ENCODE results near the gene ABCB9. TPM values are rescaled to one million over a fixed set of nuclear protein-coding genes. Genes with fewer than 3 reads are reported as not detected.

ABCB9 gene
- total RNA-seq, 4 donors from 2014 or later: 2.0 to 8.6 (median 6.1) TPM

DNA sequence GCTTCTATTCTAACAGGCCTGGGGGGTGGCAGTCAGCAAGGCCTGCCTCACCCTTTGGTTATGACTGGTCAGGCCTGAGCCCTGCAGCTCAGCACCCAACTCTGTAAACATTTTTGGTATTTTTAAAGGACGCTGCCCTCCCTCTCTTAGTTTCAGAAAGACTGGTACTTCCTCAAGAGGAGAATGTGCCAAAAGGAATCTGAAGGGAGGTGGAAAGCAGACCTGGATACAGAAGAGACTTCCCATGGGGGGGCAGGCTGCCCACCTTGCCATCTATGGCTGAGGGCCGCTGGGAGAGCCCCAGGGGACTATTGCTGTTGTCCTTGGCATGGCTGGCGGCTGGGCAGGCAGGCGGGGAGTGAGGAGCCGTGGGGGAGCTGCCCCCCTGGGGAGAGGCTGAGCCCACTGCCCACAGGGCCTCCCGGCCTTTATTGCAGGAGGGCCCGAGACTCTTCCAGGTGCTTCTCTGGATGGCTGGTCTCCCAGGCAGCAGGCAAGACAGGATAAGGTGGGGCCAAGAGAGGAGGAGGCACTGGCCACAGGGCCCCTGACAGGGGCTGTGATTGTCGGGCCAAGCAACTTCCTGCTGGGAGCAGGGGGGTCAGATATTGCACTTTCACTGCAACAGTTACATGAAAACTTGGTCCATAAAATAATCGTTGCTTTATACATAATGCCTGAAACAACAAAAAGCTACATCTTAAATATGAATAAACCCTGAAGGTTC lies 17.7 kb upstream of the ABCB9 start:
- no peaks in the 10 kb centered on the region for H3K36me3 ChIP-seq
- no peaks in the 10 kb centered on the region for H3K9me3 ChIP-seq
- peaks cover 5 to 37% of the 10 kb centered on the region in 2 donors for H3K4me1 ChIP-seq
- intact Hi-C loops (cut with DNase I; ENCODE audit: low total_unique reads): no loop called here
- no peak for DNase-seq
- TF ChIP-seq, protein P1, sequence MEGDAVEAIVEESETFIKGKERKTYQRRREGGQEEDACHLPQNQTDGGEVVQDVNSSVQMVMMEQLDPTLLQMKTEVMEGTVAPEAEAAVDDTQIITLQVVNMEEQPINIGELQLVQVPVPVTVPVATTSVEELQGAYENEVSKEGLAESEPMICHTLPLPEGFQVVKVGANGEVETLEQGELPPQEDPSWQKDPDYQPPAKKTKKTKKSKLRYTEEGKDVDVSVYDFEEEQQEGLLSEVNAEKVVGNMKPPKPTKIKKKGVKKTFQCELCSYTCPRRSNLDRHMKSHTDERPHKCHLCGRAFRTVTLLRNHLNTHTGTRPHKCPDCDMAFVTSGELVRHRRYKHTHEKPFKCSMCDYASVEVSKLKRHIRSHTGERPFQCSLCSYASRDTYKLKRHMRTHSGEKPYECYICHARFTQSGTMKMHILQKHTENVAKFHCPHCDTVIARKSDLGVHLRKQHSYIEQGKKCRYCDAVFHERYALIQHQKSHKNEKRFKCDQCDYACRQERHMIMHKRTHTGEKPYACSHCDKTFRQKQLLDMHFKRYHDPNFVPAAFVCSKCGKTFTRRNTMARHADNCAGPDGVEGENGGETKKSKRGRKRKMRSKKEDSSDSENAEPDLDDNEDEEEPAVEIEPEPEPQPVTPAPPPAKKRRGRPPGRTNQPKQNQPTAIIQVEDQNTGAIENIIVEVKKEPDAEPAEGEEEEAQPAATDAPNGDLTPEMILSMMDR (IDR thresholded peaks at IDR 0.05): no peak
- TF ChIP-seq POLR2A (IDR thresholded peaks at IDR 0.05): no peak
- H3K27me3 ChIP-seq: no peaks in the 10 kb centered on the region
- H3K4me3 ChIP-seq: no peak overlapping the region
- peak overlapping the region; percentile 62 to 73 for H3K27ac ChIP-seq

DNA sequence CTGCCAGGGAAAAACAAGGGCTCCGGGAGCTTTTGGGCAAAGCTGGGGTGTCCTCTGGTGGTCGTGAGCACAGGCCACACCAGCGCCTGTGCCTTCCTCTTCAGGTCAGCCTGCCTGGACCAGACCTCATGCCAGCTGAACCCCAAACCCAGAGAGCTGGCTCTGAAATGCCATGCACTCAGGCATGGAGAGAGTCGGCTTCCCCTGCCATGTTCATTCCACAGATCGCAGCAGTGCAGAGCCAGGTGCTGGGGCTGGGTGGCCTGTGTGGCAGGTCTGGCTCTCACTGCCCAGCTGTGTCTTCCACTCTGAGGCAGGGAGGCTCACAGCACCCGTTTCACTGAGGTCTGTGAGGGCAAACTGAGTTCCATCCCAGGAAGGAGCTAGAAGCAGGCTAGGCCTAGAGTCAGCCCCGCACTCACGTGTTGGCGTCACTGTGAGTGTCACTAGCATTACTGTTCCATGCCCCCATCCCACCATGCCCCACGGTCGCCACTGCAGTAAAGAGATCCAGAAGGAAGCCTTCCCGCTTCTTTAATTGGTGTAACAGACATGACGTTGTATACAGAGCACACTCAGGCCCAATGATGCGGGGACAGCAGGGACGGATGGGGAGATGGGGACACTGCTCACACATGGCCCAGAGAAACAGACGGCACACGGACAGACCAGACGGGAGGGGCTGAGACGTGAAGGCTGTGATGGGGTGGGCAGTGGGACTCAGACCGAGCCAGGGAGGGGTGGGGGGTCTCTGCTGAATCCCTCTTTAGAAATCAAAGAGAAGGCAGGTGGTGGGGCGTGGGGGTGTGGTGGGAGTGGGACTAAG lies 16.9 kb upstream of the ABCB9 start:
- Histone ChIP-seq H3K36me3 (no peaks in the 10 kb centered on the region), H3K27me3 (no peaks in the 10 kb centered on the region), H3K27ac (peak overlapping the region; percentile 62 to 73), H3K4me3 (no peak overlapping the region), H3K9me3 (no peaks in the 10 kb centered on the region), H3K4me1 (peaks cover 5 to 37% of the 10 kb centered on the region in 2 donors)
- no peak for DNase-seq
- TF ChIP-seq, protein P1 (IDR thresholded peaks at IDR 0.05): no peak
- TF ChIP-seq POLR2A (IDR thresholded peaks at IDR 0.05): no peak
- intact Hi-C loops (cut with DNase I; ENCODE audit: low total_unique reads): no loop called here

DNA sequence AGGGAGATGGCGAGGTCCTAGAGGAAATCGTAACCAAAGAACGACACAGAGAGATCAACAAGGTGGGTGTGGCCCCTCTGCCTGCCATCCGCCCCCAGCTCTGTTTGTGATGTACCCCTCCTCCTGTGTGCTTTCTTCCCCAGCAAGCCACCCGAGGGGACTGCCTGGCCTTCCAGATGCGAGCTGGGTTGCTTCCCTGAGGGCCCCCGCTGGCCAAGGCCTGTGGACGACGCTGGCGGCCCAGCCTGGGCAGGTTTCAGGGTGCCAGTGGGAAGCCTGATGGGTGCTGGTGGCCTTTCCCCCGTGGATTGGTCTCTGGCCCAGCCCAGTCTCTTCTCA lies 16.2 kb upstream of the ABCB9 start:
- Histone ChIP-seq H3K4me1 (peaks cover 5 to 37% of the 10 kb centered on the region in 2 donors), H3K27ac (peak overlapping the region in 1 of 2 donors; percentile 22), H3K4me3 (no peak overlapping the region), H3K36me3 (no peaks in the 10 kb centered on the region), H3K27me3 (no peaks in the 10 kb centered on the region), H3K9me3 (no peaks in the 10 kb centered on the region)
- no peak for DNase-seq
- TF ChIP-seq, protein P1 (IDR thresholded peaks at IDR 0.05): no peak
- TF ChIP-seq POLR2A (IDR thresholded peaks at IDR 0.05): no peak
- intact Hi-C loops (cut with DNase I; ENCODE audit: low total_unique reads): no loop called here

DNA sequence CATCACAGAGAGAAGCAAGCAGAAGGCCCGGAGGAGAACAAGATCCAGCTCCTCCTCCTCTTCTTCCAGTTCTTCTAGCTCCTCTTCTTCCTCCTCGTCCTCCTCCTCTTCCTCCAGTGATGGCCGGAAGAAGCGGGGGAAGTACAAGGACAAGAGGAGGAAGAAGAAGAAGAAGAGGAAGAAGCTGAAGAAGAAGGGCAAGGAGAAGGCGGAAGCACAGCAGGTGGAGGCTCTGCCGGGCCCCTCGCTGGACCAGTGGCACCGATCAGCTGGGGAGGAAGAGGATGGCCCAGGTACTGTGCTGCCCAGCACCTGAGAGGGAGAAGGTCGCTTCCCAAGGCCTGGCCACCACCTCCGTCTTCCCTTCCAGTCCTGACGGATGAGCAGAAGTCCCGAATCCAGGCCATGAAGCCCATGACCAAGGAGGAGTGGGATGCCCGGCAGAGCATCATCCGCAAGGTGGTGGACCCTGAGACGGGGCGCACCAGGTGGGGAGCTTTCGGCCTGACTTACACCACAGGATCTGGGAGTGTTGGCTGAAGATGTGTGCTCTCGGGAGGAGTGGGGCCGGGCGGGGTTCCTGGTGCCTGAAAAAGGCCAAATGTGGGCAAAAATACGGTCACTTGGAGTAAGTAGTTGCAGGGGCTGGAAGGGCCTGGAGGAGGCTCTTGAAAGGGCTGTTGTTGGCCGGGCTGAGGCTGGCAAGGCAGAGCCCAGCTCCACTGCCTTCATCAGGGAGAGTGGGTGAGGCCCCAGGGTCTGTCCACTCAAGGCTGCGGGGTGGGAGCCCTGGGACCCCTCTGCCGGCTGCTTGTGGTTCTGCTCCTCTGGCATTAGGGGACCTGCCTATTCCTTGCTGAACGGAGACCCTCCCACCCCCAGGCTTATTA lies 15.6 kb upstream of the ABCB9 start:
- H3K36me3 ChIP-seq: no peaks in the 10 kb centered on the region
- H3K27me3 ChIP-seq: no peaks in the 10 kb centered on the region
- TF ChIP-seq, protein P1 (IDR thresholded peaks at IDR 0.05): no peak
- no peak for TF ChIP-seq POLR2A (IDR thresholded peaks at IDR 0.05)
- DNase-seq: no peak
- peak overlapping the region; percentile 22 to 77 for H3K27ac ChIP-seq
- peak overlapping the region; percentile 80 to 99 for H3K4me3 ChIP-seq
- intact Hi-C loops (cut with DNase I; ENCODE audit: low total_unique reads): no loop called here
- H3K9me3 ChIP-seq: no peaks in the 10 kb centered on the region
- H3K4me1 ChIP-seq: peaks cover 5 to 37% of the 10 kb centered on the region in 2 donors

All from uterus (tissue), 4 donors.